Loucy (cell line): ENCODE results near the gene ODAD3.
"Not testable (repeated sequence)": the region's sequence is repeated elsewhere in the genome, so short reads cannot be mapped to it uniquely, and the experiment has no call there.

Experiments
- EZH2phosphoT487 ChIP-seq: fragments of 200-600 bp; IDR thresholded peaks from 2 replicates; pipeline ENCODE4 v1.6.1; 2018; ENCODE audit warnings: antibody characterized with exemption, mild to moderate bottlenecking, moderate library complexity, borderline replicate concordance
- TF ChIP-seq, protein P1 (sequence below): fragments of 200-600 bp; sonication (generic); conservative IDR thresholded peaks from 2 replicates; pipeline ENCODE4 v1.5.1; 2014; ENCODE audit warnings: mild to moderate bottlenecking, antibody characterized with exemption, low read length

GRCh38 chr19:11468266-11468845 lies 33.4 kb upstream of the ODAD3 start:
- TF ChIP-seq EZH2phosphoT487, result not testable (repeated sequence)
- TF ChIP-seq, protein P1, sequence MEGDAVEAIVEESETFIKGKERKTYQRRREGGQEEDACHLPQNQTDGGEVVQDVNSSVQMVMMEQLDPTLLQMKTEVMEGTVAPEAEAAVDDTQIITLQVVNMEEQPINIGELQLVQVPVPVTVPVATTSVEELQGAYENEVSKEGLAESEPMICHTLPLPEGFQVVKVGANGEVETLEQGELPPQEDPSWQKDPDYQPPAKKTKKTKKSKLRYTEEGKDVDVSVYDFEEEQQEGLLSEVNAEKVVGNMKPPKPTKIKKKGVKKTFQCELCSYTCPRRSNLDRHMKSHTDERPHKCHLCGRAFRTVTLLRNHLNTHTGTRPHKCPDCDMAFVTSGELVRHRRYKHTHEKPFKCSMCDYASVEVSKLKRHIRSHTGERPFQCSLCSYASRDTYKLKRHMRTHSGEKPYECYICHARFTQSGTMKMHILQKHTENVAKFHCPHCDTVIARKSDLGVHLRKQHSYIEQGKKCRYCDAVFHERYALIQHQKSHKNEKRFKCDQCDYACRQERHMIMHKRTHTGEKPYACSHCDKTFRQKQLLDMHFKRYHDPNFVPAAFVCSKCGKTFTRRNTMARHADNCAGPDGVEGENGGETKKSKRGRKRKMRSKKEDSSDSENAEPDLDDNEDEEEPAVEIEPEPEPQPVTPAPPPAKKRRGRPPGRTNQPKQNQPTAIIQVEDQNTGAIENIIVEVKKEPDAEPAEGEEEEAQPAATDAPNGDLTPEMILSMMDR, result not testable (repeated sequence)
